ENCODE results near the gene PMVK.

The PMVK gene

GRCh38 chr1:154960446-154961136 lies 24.1 kb upstream of the PMVK start:
- Histone ChIP-seq H2BK12ac (ENCODE audit: low read length) (no peak overlapping the region), H4K91ac (ENCODE audit: low read depth, low read length, poor library complexity) (no peak overlapping the region), H2BK120ac (ENCODE audit: low read depth, low read length) (no peak overlapping the region), H3K23ac (ENCODE audit: low read depth, low read length, poor library complexity) (no peak overlapping the region), H2BK5ac (ENCODE audit: low read length) (no peak overlapping the region), H3K36me3 (replicated peaks in 1 of 2; ENCODE audit: control insufficient read depth in 2 of 2, insufficient read depth in 2 of 2, low read length in 2 of 2) (peaks cover 27 to 65% of the 10 kb centered on the region in 2 donors), H2AK5ac (ENCODE audit: low read depth, low read length) (no peak overlapping the region), H3K4me3 (ENCODE audit: low read length in 2 of 2) (peak overlapping the region; percentile 89 to 99), H3K9me3 (replicated peaks in 1 of 2; ENCODE audit: control insufficient read depth in 2 of 2, insufficient read depth in 1 of 2, low read depth in 1 of 2, low read length in 2 of 2) (no peaks in the 10 kb centered on the region), H3K4ac (ENCODE audit: low read length) (no peak overlapping the region), H2BK15ac (ENCODE audit: low read length) (no peak overlapping the region), H3K79me1 (ENCODE audit: low read depth, low read length) (peaks cover 7% of the 10 kb centered on the region), H3K27me3 (ENCODE audit: control insufficient read depth in 3 of 3, insufficient read depth in 3 of 3, low read depth in 1 of 3, low read length in 3 of 3) (no peaks in the 10 kb centered on the region), H3K4me2 (ENCODE audit: insufficient read depth, low read length, poor library complexity, severe bottlenecking) (peak overlapping the region; percentile 50), H3K4me1 (ENCODE audit: control insufficient read depth in 2 of 2, insufficient read depth in 1 of 2, low read depth in 1 of 2, low read length in 2 of 2) (peaks cover 16 to 23% of the 10 kb centered on the region in 2 donors), H2AFZ (ENCODE audit: low read length) (no peak overlapping the region), H3K18ac (ENCODE audit: low read length) (no peak overlapping the region), H3K27ac (replicated peaks; ENCODE audit: low read length) (peak overlapping the region; percentile 13), H3K9ac (ENCODE audit: low read depth, low read length, poor library complexity) (peak overlapping the region; percentile 39), H3K14ac (ENCODE audit: low read length) (no peak overlapping the region), H4K8ac (ENCODE audit: low read depth, low read length) (no peak overlapping the region)
- WGBS, 2 donors (ENCODE audit: extremely low coverage in 2 of 2, insufficient read length in 2 of 2, insufficient replicate concordance in 1 of 2) = no CpG with 5 or more reads among the region's 10 CpGs
- no peak for DNase-seq (ENCODE audit: low spot score)

- H3K9me3 ChIP-seq (replicated peaks in 1 of 2; ENCODE audit: control insufficient read depth in 2 of 2, insufficient read depth in 1 of 2, low read depth in 1 of 2, low read length in 2 of 2) = no peaks in the 10 kb centered on the region
- H3K9ac ChIP-seq (ENCODE audit: low read depth, low read length, poor library complexity) = no peak overlapping the region
- peaks cover 21 to 30% of the 10 kb centered on the region in 2 donors for H3K4me1 ChIP-seq (ENCODE audit: control insufficient read depth in 2 of 2, insufficient read depth in 1 of 2, low read depth in 1 of 2, low read length in 2 of 2)
- no peak overlapping the region for H4K8ac ChIP-seq (ENCODE audit: low read depth, low read length)
- peaks cover 19 to 54% of the 10 kb centered on the region in 2 donors for H3K36me3 ChIP-seq (replicated peaks in 1 of 2; ENCODE audit: control insufficient read depth in 2 of 2, insufficient read depth in 2 of 2, low read length in 2 of 2)
- H2AK5ac ChIP-seq (ENCODE audit: low read depth, low read length) = no peak overlapping the region
- no peak overlapping the region for H2AFZ ChIP-seq (ENCODE audit: low read length)
- H3K18ac ChIP-seq (ENCODE audit: low read length) = no peak overlapping the region
- H4K91ac ChIP-seq (ENCODE audit: low read depth, low read length, poor library complexity) = no peak overlapping the region
- peaks cover 7% of the 10 kb centered on the region for H3K79me1 ChIP-seq (ENCODE audit: low read depth, low read length)
- H3K23ac ChIP-seq (ENCODE audit: low read depth, low read length, poor library complexity) = no peak overlapping the region
- no peak overlapping the region for H3K4ac ChIP-seq (ENCODE audit: low read length)
- H2BK15ac ChIP-seq (ENCODE audit: low read length) = no peak overlapping the region
- H2BK5ac ChIP-seq (ENCODE audit: low read length) = no peak overlapping the region
- H3K4me3 ChIP-seq (ENCODE audit: low read length in 2 of 2) = no peak overlapping the region
- H3K27ac ChIP-seq (replicated peaks; ENCODE audit: low read length) = no peak overlapping the region
- no peak overlapping the region for H3K4me2 ChIP-seq (ENCODE audit: insufficient read depth, low read length, poor library complexity, severe bottlenecking)
- H3K27me3 ChIP-seq (ENCODE audit: control insufficient read depth in 3 of 3, insufficient read depth in 3 of 3, low read depth in 1 of 3, low read length in 3 of 3) = no peaks in the 10 kb centered on the region
- H3K14ac ChIP-seq (ENCODE audit: low read length) = no peak overlapping the region
- whole genome bisulfite sequencing, 2 donors (ENCODE audit: extremely low coverage in 2 of 2, insufficient read length in 2 of 2, insufficient replicate concordance in 1 of 2) = no CpG with 5 or more reads among the region's 7 CpGs
- DNase-seq (ENCODE audit: low spot score) = no peak
- H2BK120ac ChIP-seq (ENCODE audit: low read depth, low read length) = no peak overlapping the region
- no peak overlapping the region for H2BK12ac ChIP-seq (ENCODE audit: low read length)
Observed at GRCh38 chr1:154959426-154959780, 22.9 kb upstream of the PMVK start.

GRCh38 chr1:154958681-154959425 lies 22.3 kb upstream of the PMVK start:
- H3K4me1 ChIP-seq (ENCODE audit: control insufficient read depth in 2 of 2, insufficient read depth in 1 of 2, low read depth in 1 of 2, low read length in 2 of 2) = peaks cover 24 to 35% of the 10 kb centered on the region in 2 donors
- DNase-seq (ENCODE audit: low spot score) = no peak
- WGBS, 2 donors (ENCODE audit: extremely low coverage in 2 of 2, insufficient read length in 2 of 2, insufficient replicate concordance in 1 of 2) = no CpG with 5 or more reads among the region's 16 CpGs

DNA sequence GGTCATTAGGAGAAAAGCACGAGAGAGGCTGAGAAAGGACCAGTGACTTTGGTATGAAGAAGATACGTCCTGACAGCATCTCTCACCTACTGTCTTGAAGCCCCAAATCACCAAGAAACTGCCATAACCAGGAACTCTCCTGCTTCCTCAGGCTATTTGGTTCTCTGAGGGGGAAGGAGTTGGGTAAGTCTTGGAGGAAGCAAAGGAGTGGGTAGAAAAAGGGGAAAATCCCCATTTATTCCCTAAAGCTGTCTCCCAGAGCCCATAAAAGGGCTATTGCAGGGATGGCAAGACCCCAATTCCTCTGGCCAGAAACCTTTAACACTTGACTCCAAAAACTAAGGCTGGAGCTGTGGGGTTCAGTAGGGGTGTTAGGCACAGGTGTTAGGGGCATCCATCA lies 21.5 kb upstream of the PMVK start:
- WGBS, 2 donors (ENCODE audit: extremely low coverage in 2 of 2, insufficient read length in 2 of 2, insufficient replicate concordance in 1 of 2) = no CpG with 5 or more reads among the region's 2 CpGs
- Histone ChIP-seq H3K4me3 (ENCODE audit: low read length in 2 of 2) (no peak overlapping the region), H2BK15ac (ENCODE audit: low read length) (no peak overlapping the region), H3K27ac (replicated peaks; ENCODE audit: low read length) (no peak overlapping the region), H3K23ac (ENCODE audit: low read depth, low read length, poor library complexity) (no peak overlapping the region), H2BK5ac (ENCODE audit: low read length) (no peak overlapping the region), H2AFZ (ENCODE audit: low read length) (no peak overlapping the region), H3K4me1 (ENCODE audit: control insufficient read depth in 2 of 2, insufficient read depth in 1 of 2, low read depth in 1 of 2, low read length in 2 of 2) (peaks cover 32 to 38% of the 10 kb centered on the region in 2 donors), H3K9ac (ENCODE audit: low read depth, low read length, poor library complexity) (no peak overlapping the region), H3K14ac (ENCODE audit: low read length) (no peak overlapping the region), H3K9me3 (replicated peaks in 1 of 2; ENCODE audit: control insufficient read depth in 2 of 2, insufficient read depth in 1 of 2, low read depth in 1 of 2, low read length in 2 of 2) (no peaks in the 10 kb centered on the region), H3K4me2 (ENCODE audit: insufficient read depth, low read length, poor library complexity, severe bottlenecking) (no peak overlapping the region), H4K91ac (ENCODE audit: low read depth, low read length, poor library complexity) (no peak overlapping the region), H2BK12ac (ENCODE audit: low read length) (no peak overlapping the region), H3K79me1 (ENCODE audit: low read depth, low read length) (peaks cover 12% of the 10 kb centered on the region), H3K27me3 (ENCODE audit: control insufficient read depth in 3 of 3, insufficient read depth in 3 of 3, low read depth in 1 of 3, low read length in 3 of 3) (no peaks in the 10 kb centered on the region), H4K8ac (ENCODE audit: low read depth, low read length) (no peak overlapping the region), H3K4ac (ENCODE audit: low read length) (no peak overlapping the region), H3K18ac (ENCODE audit: low read length) (no peak overlapping the region), H2AK5ac (ENCODE audit: low read depth, low read length) (no peak overlapping the region), H2BK120ac (ENCODE audit: low read depth, low read length) (no peak overlapping the region), H3K36me3 (replicated peaks in 1 of 2; ENCODE audit: control insufficient read depth in 2 of 2, insufficient read depth in 2 of 2, low read length in 2 of 2) (peaks cover 15 to 41% of the 10 kb centered on the region in 2 donors)
- DNase-seq (ENCODE audit: low spot score) = no peak

More at GRCh38 chr1:154958681-154959425, 22.3 kb upstream of the PMVK start:
- no peak overlapping the region for H4K8ac ChIP-seq (ENCODE audit: low read depth, low read length)
- no peaks in the 10 kb centered on the region for H3K9me3 ChIP-seq (replicated peaks in 1 of 2; ENCODE audit: control insufficient read depth in 2 of 2, insufficient read depth in 1 of 2, low read depth in 1 of 2, low read length in 2 of 2)
- no peak overlapping the region for H3K14ac ChIP-seq (ENCODE audit: low read length)
- H3K4me3 ChIP-seq (ENCODE audit: low read length in 2 of 2) = no peak overlapping the region
- H3K79me1 ChIP-seq (ENCODE audit: low read depth, low read length) = peaks cover 7% of the 10 kb centered on the region
- H2AK5ac ChIP-seq (ENCODE audit: low read depth, low read length) = no peak overlapping the region
- H3K4me2 ChIP-seq (ENCODE audit: insufficient read depth, low read length, poor library complexity, severe bottlenecking) = no peak overlapping the region
- H3K27me3 ChIP-seq (ENCODE audit: control insufficient read depth in 3 of 3, insufficient read depth in 3 of 3, low read depth in 1 of 3, low read length in 3 of 3) = no peaks in the 10 kb centered on the region
- H3K4ac ChIP-seq (ENCODE audit: low read length) = no peak overlapping the region
- H3K23ac ChIP-seq (ENCODE audit: low read depth, low read length, poor library complexity) = no peak overlapping the region
- H3K9ac ChIP-seq (ENCODE audit: low read depth, low read length, poor library complexity) = no peak overlapping the region
- peaks cover 18 to 49% of the 10 kb centered on the region in 2 donors for H3K36me3 ChIP-seq (replicated peaks in 1 of 2; ENCODE audit: control insufficient read depth in 2 of 2, insufficient read depth in 2 of 2, low read length in 2 of 2)
- H3K18ac ChIP-seq (ENCODE audit: low read length) = no peak overlapping the region
- no peak overlapping the region for H2BK120ac ChIP-seq (ENCODE audit: low read depth, low read length)
- H2BK5ac ChIP-seq (ENCODE audit: low read length) = no peak overlapping the region
- no peak overlapping the region for H2BK12ac ChIP-seq (ENCODE audit: low read length)
- no peak overlapping the region for H3K27ac ChIP-seq (replicated peaks; ENCODE audit: low read length)
- no peak overlapping the region for H2AFZ ChIP-seq (ENCODE audit: low read length)
- H4K91ac ChIP-seq (ENCODE audit: low read depth, low read length, poor library complexity) = no peak overlapping the region
- no peak overlapping the region for H2BK15ac ChIP-seq (ENCODE audit: low read length)

All from neuronal stem cell (in vitro differentiated cells).